Tibial nerve (tissue), 3 donors: Measurements from ENCODE around the gene RNASEL.

Source experiments
- CTCF ChIP-seq, 5 experiments: fragments of 200-600 bp in 3 of 5; fragments of 450-650 bp in 2 of 5; sonication (generic) in 3 of 5; IDR thresholded peaks; one replicate each; pipeline ENCODE4 v1.5.1; 2016 to 2019; ENCODE audit warnings: antibody characterized with exemption in 5 of 5, mild to moderate bottlenecking in 3 of 5, moderate library complexity in 2 of 5
- POLR2A ChIP-seq, 2 donors: fragments of 450-650 bp; IDR thresholded peaks; one replicate each; pipeline ENCODE4 v1.6.1; 2017; ENCODE audit warnings: antibody characterized with exemption in 2 of 2, mild to moderate bottlenecking in 2 of 2, moderate library complexity in 2 of 2

- TF ChIP-seq CTCF (IDR thresholded peaks at IDR 0.05) (peak; percentile 61 to 78 (median 73)), POLR2A (IDR thresholded peaks at IDR 0.05) (no peak)
Measured at GRCh38 chr1:182595641-182596240, 6.7 kb upstream of the RNASEL start.
